HG03159 (cell line): ENCODE measurements around the gene RPP14.

Experiments
- ATAC-seq: cut with Tn5 transposase; IDR thresholded peaks from one replicate; pipeline ENCODE4 v1.9.1; 2021; ENCODE audit warnings: mild to moderate bottlenecking, moderate library complexity; ENCODE audit not compliant: unreplicated experiment

The RPP14 gene

GRCh38 chr3:58291671-58292338 is 14.2 kb upstream of the RPP14 start:
- no peak for ATAC-seq

- ATAC-seq, result no peak
Observed at GRCh38 chr3:58292866-58293265, 13.2 kb upstream of the RPP14 start.

- ATAC-seq, result no peak
Observed at GRCh38 chr3:58293516-58293915, 12.5 kb upstream of the RPP14 start.

- no peak for ATAC-seq
Observed at GRCh38 chr3:58296269-58296668, 9.8 kb upstream of the RPP14 start.

GRCh38 chr3:58296843-58297242 is 9.2 kb upstream of the RPP14 start:
- no peak for ATAC-seq

- ATAC-seq, result no peak
Observed at GRCh38 chr3:58298190-58298589, 7.9 kb upstream of the RPP14 start.

- no peak for ATAC-seq
Observed at GRCh38 chr3:58299075-58299474, 7.0 kb upstream of the RPP14 start.

- no peak for ATAC-seq
Observed at GRCh38 chr3:58299839-58300516, 6.1 kb upstream of the RPP14 start.

- no peak for ATAC-seq
Observed at GRCh38 chr3:58307639-58308215, 1.7 kb downstream of the RPP14 start.

GRCh38 chr3:58308728-58309127 is 2.7 kb downstream of the RPP14 start:
- no peak for ATAC-seq

GRCh38 chr3:58317811-58318210 is 11.8 kb downstream of the RPP14 start:
- ATAC-seq, result no peak

- ATAC-seq, result no peak
Observed at GRCh38 chr3:58321791-58322190, 15.7 kb downstream of the RPP14 start.

- ATAC-seq, result no peak
Observed at GRCh38 chr3:58322793-58323192, 16.7 kb downstream of the RPP14 start.

GRCh38 chr3:58323529-58324390 is 17.7 kb downstream of the RPP14 start:
- no peak for ATAC-seq

- no peak for ATAC-seq
Observed at GRCh38 chr3:58324391-58325390, 18.6 kb downstream of the RPP14 start.

- no peak for ATAC-seq
Observed at GRCh38 chr3:58325525-58325992, 19.5 kb downstream of the RPP14 start.

- no peak for ATAC-seq
Observed at GRCh38 chr3:58326267-58326900, 20.3 kb downstream of the RPP14 start.

- no peak for ATAC-seq
Observed at GRCh38 chr3:58329150-58329921, 23.3 kb downstream of the RPP14 start.

- no peak for ATAC-seq
Observed at GRCh38 chr3:58329922-58330413, 23.9 kb downstream of the RPP14 start.
